GM06990 (cell line): ENCODE data around the gene ZNF514.

ENCODE experiments used
- DNase-seq: peaks from one replicate; pipeline ENCODE4 v3.0.0-alpha.2; 2011; ENCODE audit not compliant: insufficient read length; ENCODE audit errors: extremely low read depth
- H3K27me3 ChIP-seq: replicated peaks from 2 replicates; pipeline ENCODE4 v1.6.0; 2011; ENCODE audit warnings: low read length; ENCODE audit not compliant: control insufficient read depth, insufficient read depth
- H3K36me3 ChIP-seq: 2 replicates; pipeline ENCODE4 v1.5.1; 2011; ENCODE audit warnings: low read length; ENCODE audit not compliant: control insufficient read depth, insufficient read depth
- H3K4me3 ChIP-seq: replicated peaks from 2 replicates; pipeline ENCODE4 v1.5.1; 2011; ENCODE audit warnings: low read depth, mild to moderate bottlenecking, control low read depth, low read length
- TF ChIP-seq, protein P1 (sequence below): IDR thresholded peaks from 2 replicates; pipeline ENCODE4 v1.5.1; 2011; ENCODE audit warnings: low read length, control low read depth, mild to moderate bottlenecking, inconsistent platforms; ENCODE audit not compliant: insufficient read depth, poor library complexity, severe bottlenecking

ZNF514 gene

DNA sequence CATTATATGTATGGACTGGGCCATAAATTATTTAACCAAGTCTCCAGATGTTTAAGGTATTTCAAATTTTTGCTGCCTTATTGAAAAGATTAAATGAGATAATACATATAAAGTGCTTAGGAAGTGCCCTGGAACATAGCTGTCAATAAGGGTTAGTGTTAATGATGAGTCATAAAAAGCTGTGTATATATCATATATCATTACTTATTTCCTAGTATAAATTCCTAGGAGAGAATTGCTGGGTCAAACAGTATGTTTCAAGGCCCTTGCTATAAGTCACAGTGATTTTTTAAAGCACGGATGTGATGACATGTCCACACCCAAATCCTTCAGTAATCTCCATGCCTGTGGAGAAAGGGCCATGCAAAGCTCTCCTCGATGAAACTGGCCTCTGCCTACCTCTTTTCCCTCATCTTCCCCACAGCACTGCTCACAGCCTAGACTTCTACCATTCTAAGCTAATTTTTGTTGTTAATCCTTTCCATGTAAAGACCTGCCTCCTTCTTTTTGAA is 14.4 kb upstream of the ZNF514 start:
- no peak for DNase-seq
- Histone ChIP-seq H3K27me3 (no peaks in the 10 kb centered on the region), H3K36me3 (peaks cover 4% of the 10 kb centered on the region; the same call in 1 of the 2 replicates), H3K4me3 (no peak overlapping the region)
- TF ChIP-seq, protein P1, sequence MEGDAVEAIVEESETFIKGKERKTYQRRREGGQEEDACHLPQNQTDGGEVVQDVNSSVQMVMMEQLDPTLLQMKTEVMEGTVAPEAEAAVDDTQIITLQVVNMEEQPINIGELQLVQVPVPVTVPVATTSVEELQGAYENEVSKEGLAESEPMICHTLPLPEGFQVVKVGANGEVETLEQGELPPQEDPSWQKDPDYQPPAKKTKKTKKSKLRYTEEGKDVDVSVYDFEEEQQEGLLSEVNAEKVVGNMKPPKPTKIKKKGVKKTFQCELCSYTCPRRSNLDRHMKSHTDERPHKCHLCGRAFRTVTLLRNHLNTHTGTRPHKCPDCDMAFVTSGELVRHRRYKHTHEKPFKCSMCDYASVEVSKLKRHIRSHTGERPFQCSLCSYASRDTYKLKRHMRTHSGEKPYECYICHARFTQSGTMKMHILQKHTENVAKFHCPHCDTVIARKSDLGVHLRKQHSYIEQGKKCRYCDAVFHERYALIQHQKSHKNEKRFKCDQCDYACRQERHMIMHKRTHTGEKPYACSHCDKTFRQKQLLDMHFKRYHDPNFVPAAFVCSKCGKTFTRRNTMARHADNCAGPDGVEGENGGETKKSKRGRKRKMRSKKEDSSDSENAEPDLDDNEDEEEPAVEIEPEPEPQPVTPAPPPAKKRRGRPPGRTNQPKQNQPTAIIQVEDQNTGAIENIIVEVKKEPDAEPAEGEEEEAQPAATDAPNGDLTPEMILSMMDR, result no peak

DNA sequence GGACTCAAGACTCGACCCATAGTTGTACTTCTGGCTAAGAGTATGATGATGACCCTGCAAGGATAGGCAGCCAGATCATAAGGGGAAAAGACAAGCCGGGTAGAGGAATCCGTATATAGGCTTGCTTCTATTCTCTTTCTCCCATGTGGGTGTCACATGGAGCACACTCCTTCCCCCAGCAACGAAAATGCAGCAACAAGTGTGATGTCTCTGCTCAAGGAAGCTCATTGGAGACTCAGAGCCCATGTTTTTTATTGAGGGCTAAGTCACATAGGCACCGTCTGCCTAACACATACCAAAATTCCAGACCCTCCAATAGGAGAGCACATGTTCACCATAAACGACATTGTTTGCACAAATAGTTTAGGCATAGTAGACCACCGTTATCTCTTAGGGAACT is 12.3 kb upstream of the ZNF514 start:
- Histone ChIP-seq H3K27me3 (no peaks in the 10 kb centered on the region), H3K4me3 (no peak overlapping the region), H3K36me3 (no peaks in the 10 kb centered on the region)
- DNase-seq, result no peak
- TF ChIP-seq, protein P1, result no peak

DNA sequence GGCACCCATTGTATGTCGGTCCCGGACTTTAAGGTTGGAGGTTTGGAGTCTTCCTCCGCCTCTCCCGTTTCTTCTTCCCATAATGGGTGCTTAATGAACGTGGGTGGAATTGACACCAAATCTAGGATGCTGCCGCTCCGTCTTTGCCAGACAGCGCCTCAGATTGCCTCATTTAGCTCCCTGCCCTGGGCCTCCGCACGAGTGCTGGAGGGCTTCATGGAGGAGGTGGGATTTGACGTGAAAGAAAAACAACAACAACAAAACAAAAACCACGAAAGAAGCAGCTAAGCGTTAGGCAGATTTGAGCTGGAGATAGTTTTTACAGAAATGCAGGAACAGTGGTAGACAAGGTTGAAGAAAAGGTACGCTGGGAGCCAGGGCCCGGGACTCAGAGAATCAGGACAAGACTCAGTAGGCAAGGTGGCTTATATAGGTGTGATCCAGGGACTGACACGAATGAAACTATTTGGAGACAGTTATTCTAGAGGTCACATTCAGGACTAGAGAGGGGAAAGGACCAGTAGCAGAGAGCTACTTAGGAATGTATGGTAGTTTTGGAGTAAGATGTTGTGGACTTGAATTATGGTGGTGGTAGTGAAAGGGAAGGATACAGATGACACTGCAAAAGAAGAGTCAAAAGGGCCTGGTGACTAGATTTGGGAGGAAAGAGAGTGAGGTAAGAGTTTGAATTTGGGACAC is 6.6 kb upstream of the ZNF514 start:
- Histone ChIP-seq H3K36me3 (no peaks in the 10 kb centered on the region), H3K4me3 (peak overlapping the region; percentile 98), H3K27me3 (no peaks in the 10 kb centered on the region)
- TF ChIP-seq, protein P1, result no peak
- DNase-seq, result no peak

DNA sequence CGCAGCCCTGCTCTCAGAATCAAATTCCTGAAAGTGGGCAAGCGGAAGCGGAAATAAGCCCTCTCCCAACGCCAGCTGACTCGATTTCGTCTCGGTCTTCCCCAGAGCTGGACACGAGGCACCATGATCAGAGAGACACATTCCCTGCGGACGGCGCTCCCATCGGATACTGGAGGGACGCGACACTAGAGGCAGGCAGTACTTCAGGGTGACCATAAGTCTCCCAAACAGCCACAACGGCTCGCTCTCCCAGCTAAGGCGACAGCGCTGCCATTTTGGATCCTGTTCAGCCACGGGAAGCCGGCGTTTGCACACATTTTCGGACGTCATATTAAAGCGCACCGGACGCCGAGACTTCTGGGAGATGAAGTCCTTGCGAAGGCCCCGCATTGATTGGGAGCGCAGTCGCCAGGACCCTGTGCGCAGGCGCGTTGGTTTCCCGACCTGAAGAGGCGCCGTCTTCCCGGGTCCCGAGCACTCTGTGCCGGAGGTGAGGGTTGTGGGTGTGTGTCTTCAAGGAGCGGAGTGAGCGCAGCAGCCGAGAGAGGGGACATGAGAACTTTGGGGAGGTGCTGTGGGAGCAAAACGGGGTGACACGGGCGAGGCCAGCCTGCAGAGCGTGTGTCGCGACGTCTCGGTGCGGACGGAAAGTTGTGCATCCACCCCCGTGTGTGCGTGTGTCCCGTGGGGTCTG is 5.9 kb upstream of the ZNF514 start, which contains the start of gene ZNF2:
Gene ZNF2, plus strand, starts transcription at position 439 of the 694 bp plus-strand sequence. CDS start 10,418 bp downstream, outside the sequence.
- no peaks in the 10 kb centered on the region for H3K36me3 ChIP-seq
- DNase-seq, result peak; percentile 94
- no peaks in the 10 kb centered on the region for H3K27me3 ChIP-seq
- TF ChIP-seq, protein P1, result no peak
- peak within 1 kb of the TSS; percentile 98 for H3K4me3 ChIP-seq

DNA sequence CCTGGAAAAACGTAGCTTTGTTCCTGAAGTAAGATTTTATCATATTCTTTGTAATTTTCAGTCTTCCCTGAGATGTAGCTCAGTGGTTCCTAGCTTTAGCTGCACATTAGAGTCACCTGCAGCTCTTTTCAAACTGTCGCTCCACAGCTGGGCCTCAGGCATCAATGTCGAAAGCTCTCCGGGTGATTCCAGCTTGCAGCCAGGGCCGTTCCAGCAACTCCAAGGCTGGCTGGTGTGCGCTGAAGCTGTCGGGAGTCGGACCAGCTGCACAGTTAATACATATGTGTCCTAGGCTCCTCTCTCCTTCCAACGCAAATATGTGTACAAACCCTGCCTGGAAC is 5.4 kb upstream of the ZNF514 start:
- H3K4me3 ChIP-seq, result peak overlapping the region; percentile 98
- no peaks in the 10 kb centered on the region for H3K36me3 ChIP-seq
- TF ChIP-seq, protein P1, result no peak
- no peak for DNase-seq
- H3K27me3 ChIP-seq, result no peaks in the 10 kb centered on the region
